K562 (cell line): ENCODE results near the gene SCMH1.

Source experiments
- ESRRA ChIP-seq: fragments of 450-650 bp; IDR thresholded peaks from 2 replicates; pipeline ENCODE4 v1.6.1; 2014; ENCODE audit warnings: low read depth, mild to moderate bottlenecking, moderate library complexity, borderline replicate concordance
- EZH2 ChIP-seq: IDR thresholded peaks from 2 replicates; pipeline ENCODE4 v1.6.1; 2012; ENCODE audit warnings: low read depth, mild to moderate bottlenecking, inconsistent platforms, low read length, borderline replicate concordance
- HMG20B ChIP-seq: fragments of 250-450 bp; sonication (Bioruptor Pico); IDR thresholded peaks from 2 replicates; pipeline ENCODE4 v1.5.0; 2021; ENCODE audit warnings: mild to moderate bottlenecking
- MYC ChIP-seq, 2 experiments: fragments of 250-450 bp in 1 of 2; sonication (Bioruptor Pico) in 1 of 2; IDR thresholded peaks; 2 replicates each; pipeline versions ENCODE4 v1.5.1 to v1.6.1; 2012 to 2021; ENCODE audit warnings: low read depth in 2 of 2, borderline replicate concordance in 1 of 2, improper control_type of control experiment in 1 of 2, low read length in 1 of 2, mild to moderate bottlenecking in 1 of 2, moderate library complexity in 1 of 2
- NR2F6 ChIP-seq: fragments of 450-650 bp; formaldehyde crosslinking; IDR thresholded peaks from 2 replicates; pipeline ENCODE4 v1.4.0; 2020; ENCODE audit warnings: mild to moderate bottlenecking
- POLR2A ChIP-seq: fragments of 450-650 bp; conservative IDR thresholded peaks from 2 replicates; pipeline ENCODE4 v1.6.1; 2016
- TF ChIP-seq, protein P1 (sequence below): fragments of 250-450 bp; sonication (Bioruptor Pico); IDR thresholded peaks from 2 replicates; pipeline ENCODE4 v1.9.0; 2021; ENCODE audit warnings: mild to moderate bottlenecking
- TF ChIP-seq, protein P2 (sequence below), 3 experiments: IDR thresholded peaks in 2 of 3; conservative IDR thresholded peaks in 1 of 3; 2 replicates each; pipeline ENCODE4 v1.5.1; 2011 to 2012; ENCODE audit warnings: low read length in 3 of 3, mild to moderate bottlenecking in 3 of 3, control low read depth in 2 of 3, improper control_type of control experiment in 1 of 3, inconsistent platforms in 1 of 3, low read depth in 1 of 3, mixed read lengths in 1 of 3, moderate library complexity in 1 of 3; ENCODE audit not compliant: insufficient read depth in 2 of 3

DNA sequence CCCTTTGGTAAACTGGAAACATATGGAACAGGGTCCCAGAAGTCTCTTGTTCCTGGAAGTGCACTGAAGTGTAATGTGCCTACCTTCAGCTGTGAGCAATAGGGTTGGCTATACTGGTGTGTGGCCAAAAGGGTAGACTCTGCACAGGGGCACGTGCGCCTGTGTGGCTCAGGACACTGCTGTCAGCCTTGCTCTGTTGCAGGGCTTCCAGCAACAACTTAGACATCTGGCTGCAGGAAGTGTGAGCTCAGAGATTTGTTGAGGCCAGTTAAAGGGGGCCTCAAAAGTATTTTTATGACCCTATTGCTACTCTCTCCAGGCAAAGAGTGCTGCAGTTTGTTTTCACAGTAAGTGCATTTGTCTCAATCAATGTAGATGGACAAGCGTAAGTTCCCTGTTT, 255.2 kb downstream of the SCMH1 start:
- TF ChIP-seq, protein P1, sequence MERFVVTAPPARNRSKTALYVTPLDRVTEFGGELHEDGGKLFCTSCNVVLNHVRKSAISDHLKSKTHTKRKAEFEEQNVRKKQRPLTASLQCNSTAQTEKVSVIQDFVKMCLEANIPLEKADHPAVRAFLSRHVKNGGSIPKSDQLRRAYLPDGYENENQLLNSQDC (CRISPR knock-in tag), result no peak
- TF ChIP-seq NR2F6 (no peak), ESRRA (no peak), EZH2 (no peak), MYC (IDR thresholded peaks at IDR 0.05; ENCODE audit: low read depth, low read length) (no peak), MYC (CRISPR knock-in tag; IDR thresholded peaks at IDR 0.05; ENCODE audit: borderline replicate concordance, low read depth) (no peak), POLR2A (no peak), HMG20B (CRISPR knock-in tag) (no peak)
- TF ChIP-seq, protein P2, sequence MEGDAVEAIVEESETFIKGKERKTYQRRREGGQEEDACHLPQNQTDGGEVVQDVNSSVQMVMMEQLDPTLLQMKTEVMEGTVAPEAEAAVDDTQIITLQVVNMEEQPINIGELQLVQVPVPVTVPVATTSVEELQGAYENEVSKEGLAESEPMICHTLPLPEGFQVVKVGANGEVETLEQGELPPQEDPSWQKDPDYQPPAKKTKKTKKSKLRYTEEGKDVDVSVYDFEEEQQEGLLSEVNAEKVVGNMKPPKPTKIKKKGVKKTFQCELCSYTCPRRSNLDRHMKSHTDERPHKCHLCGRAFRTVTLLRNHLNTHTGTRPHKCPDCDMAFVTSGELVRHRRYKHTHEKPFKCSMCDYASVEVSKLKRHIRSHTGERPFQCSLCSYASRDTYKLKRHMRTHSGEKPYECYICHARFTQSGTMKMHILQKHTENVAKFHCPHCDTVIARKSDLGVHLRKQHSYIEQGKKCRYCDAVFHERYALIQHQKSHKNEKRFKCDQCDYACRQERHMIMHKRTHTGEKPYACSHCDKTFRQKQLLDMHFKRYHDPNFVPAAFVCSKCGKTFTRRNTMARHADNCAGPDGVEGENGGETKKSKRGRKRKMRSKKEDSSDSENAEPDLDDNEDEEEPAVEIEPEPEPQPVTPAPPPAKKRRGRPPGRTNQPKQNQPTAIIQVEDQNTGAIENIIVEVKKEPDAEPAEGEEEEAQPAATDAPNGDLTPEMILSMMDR (IDR thresholded peaks at IDR 0.05 in 2 of 3, conservative IDR thresholded peaks at IDR 0.05 in 1 of 3; ENCODE audit: insufficient read depth in 2 of 3, low read depth in 1 of 3, low read length in 3 of 3), result no peak
